GM12891 (cell line): ENCODE measurements around the gene GALNT7.

ENCODE experiments used
- DNase-seq: peaks from one replicate; pipeline ENCODE4 v3.0.0; 2011; ENCODE audit warnings: low spot score; ENCODE audit not compliant: insufficient read length
- FAIRE-seq: peaks from 2 replicates; lab custom pipeline; 2011; peaks lifted over from hg19 to GRCh38; lab: Jason Lieb, UNC
- PAX5 ChIP-seq: IDR thresholded peaks from 2 replicates; pipeline ENCODE4 v1.6.1; 2011; ENCODE audit warnings: low read length, moderate library complexity, mild to moderate bottlenecking; ENCODE audit not compliant: insufficient read depth, severe bottlenecking
- POLR2A ChIP-seq: IDR thresholded peaks from 2 replicates; pipeline ENCODE4 v1.6.1; 2011; ENCODE audit warnings: low read depth, low read length, control low read depth
- POLR2AphosphoS5 ChIP-seq: IDR thresholded peaks from 2 replicates; pipeline ENCODE4 v1.6.1; 2011; ENCODE audit warnings: low read depth, low read length, control low read depth
- POU2F2 ChIP-seq: IDR thresholded peaks from 2 replicates; pipeline ENCODE4 v1.6.1; 2011; ENCODE audit warnings: low read depth, mild to moderate bottlenecking, control low read depth, low read length, moderate library complexity
- SPI1 ChIP-seq: IDR thresholded peaks from 2 replicates; pipeline ENCODE4 v1.6.1; 2011; ENCODE audit warnings: low read depth, low read length, control low read depth
- TAF1 ChIP-seq: IDR thresholded peaks from 2 replicates; pipeline ENCODE4 v1.6.1; 2011; ENCODE audit warnings: low read depth, low read length, control low read depth

Gene GALNT7

DNA sequence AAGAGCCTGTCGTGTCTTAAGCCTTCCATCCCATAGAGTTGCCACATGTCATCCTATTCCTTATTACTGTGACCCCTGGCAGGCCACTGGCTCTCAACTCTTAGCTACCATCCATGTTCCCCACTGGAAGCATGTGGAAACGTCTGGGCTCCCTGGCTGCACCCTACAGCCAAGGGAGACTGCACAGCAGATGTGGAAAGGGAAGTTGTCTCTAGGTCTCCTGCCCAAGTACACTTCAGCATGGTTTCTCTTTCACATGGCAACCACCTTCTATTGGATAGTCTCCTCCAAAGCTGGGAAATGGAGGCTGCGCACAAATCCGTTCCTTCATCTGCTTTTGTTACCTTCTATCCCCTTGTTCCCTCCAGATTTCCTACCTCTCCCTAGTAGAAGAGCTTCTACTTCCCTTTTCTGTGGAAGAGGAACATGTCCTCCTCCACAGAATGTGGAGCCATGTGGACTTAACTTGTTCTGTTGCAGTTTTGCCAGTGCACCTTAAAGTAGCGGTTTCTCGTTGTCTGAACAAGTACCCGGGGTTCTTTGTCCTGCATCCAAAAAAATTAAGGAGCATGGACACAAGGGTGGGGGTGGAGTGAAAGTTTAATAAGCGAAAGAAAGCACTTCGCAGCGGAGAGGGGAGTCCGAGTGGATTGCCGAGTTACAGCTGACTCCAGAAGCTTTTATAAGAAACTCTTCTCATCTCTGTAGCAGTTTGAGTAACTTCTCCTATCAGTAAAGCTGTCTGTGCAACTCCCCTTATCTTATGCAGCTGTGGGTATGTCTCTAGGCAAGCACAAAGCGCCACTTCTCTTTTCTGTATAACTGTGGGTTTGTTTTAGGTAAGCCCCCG lies 113.0 kb downstream of the GALNT7 start:
- TF ChIP-seq SPI1 (peak; percentile 85), POU2F2 (no peak), TAF1 (no peak), POLR2A (no peak)
- FAIRE-seq: peak; percentile 76

DNA sequence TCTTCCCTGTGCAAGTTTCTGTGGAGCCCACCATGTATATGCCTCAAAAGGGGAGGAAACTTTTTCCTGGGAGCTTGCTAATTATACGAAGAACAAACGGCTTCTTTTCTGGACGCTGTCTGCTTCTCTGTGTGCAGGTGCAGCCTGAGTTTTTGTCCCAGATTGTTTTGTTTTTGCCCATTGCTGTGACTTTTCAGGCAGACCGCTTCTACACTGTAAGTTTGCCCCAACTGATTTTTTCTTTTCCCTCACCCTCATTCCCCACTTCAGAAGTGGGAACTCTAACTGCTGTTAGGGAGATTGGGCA lies 113.6 kb downstream of the GALNT7 start:
- FAIRE-seq (peak; percentile 9), DNase-seq (no peak)
- no peak for TF ChIP-seq POU2F2
- TF ChIP-seq PAX5: no peak
- no peak for TF ChIP-seq POLR2AphosphoS5
- TF ChIP-seq POLR2A: no peak
- TF ChIP-seq TAF1: no peak
- no peak for TF ChIP-seq SPI1

More for the DNA sequence above, 113.0 kb downstream of the GALNT7 start:
- DNase-seq: no peak

DNA sequence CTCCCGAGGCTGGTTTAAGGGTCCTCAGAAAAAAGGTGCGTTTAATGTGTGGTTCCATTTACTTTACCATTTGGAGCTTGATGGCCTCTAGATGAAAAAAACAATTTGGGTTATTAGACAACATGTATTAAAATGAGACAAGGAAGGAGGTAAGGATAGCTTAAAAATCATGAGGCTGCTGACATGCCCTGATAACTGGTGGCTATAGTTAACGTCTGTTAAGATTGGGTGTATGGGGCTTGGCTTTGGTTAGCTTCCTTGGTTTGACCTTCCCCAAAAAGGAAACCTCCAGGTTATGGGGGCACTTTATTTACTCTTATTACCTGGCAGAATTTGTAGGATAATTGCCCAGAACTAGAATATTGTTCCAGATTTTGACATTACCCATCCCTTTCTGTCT lies 114.0 kb downstream of the GALNT7 start:
- DNase-seq (no peak), FAIRE-seq (peak; percentile 71)
- no peak for TF ChIP-seq POLR2A

DNA sequence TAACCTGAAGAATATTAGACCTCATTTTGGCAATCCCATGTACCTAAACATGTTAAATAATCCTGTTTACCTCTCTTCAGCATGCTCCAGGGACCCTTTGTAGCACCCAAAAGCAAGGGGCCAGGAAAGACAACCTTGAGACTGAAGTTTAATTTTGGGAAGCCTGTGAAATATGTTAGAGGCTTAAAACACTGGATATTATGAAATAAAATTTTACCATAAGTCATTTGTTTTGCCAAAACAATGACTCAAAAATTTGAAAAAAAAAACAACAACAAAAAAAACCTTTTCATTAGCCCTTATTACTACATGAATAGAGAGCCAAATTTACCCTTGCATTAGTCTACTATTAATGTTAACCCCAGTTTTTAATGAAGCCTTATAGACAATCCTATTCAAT lies 115.9 kb downstream of the GALNT7 start:
- DNase-seq (no peak), FAIRE-seq (no peak)
- no peak for TF ChIP-seq SPI1
- TF ChIP-seq POU2F2: no peak
- TF ChIP-seq PAX5: no peak
- no peak for TF ChIP-seq TAF1
- no peak for TF ChIP-seq POLR2A
- no peak for TF ChIP-seq POLR2AphosphoS5

- FAIRE-seq (no peak), DNase-seq (no peak)
- TF ChIP-seq POLR2A: no peak
- TF ChIP-seq TAF1: no peak
- no peak for TF ChIP-seq SPI1
- no peak for TF ChIP-seq POU2F2
- TF ChIP-seq PAX5: no peak
- no peak for TF ChIP-seq POLR2AphosphoS5
Measured at GRCh38 chr4:173287486-173287885, 118.9 kb downstream of the GALNT7 start.

DNA sequence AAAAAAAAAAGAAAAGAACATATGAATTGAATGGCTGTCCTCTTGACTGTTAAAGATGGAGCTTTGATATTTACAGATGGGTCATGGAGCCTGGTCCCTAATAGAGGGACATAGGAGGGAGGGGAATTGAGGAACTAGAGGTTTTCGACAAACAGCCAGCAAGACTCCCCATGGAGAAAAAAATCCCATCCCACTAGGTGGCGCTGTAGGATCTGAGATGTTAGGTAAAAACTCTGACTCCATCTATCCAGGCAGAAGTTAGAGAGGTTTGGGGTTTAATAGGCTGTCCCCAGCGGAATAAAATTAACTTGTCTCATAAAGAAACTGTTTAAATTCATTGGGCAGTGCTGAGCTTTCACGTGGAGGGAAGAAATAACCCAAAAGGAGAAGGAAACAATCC lies 119.7 kb downstream of the GALNT7 start:
- no peak for FAIRE-seq
- no peak for TF ChIP-seq TAF1
- TF ChIP-seq PAX5: no peak
- no peak for TF ChIP-seq POLR2A
- no peak for TF ChIP-seq POU2F2
- TF ChIP-seq SPI1: no peak
- no peak for TF ChIP-seq POLR2AphosphoS5
- no peak for DNase-seq

DNA sequence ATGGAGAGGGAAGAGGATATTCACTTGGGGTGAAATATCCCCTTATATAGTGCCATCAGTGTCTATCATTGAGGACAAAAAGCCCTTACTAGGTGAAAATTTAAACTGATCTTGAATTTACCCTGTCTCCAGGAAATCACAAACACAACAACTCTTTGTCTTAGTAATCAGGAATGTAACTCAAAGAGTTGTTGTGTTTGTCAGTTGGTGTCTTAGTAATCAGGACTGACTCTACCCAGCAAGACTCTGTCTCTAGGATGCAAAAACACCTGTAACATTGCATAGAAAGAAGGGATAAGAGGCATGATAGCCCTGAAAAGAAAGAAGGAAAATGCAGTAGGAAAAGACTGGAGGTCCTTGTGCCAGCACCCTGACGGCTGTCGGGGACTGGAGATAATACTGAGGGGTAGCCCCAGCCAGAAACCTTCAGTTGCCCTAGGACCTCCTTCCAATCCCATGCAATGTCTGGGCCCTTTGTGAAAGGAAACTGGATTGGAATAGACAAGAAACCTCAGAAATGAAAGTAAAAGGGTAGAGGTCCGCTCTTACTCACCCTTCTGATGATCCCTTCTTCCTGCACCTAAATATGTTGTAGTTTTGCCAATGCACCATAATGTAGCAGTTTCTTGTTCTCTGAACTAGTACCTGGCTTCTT lies 120.2 kb downstream of the GALNT7 start:
- TF ChIP-seq TAF1 (no peak), SPI1 (no peak), POLR2A (no peak), POLR2AphosphoS5 (no peak), PAX5 (no peak), POU2F2 (no peak)
- DNase-seq: no peak

DNA sequence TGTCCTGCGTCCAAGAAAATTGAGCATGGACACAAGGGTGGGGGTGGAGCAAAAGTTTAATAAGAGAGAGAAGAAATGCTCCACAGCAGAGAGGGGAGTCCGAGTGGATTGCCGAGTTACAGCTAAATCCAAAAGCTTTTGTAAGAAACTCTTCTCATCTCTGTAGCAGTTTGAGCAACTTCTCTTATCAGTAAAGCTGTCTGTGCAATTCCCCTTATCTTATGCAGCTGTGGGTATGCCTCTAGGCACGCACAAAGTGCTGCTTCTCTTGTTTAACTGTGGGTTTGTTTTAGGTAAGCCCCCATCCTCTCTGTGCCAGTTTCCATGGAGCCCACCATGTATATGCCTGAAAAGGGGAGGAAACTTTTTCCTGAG lies 120.7 kb downstream of the GALNT7 start:
- TF ChIP-seq POU2F2: no peak
- TF ChIP-seq TAF1: no peak
- no peak for TF ChIP-seq POLR2AphosphoS5
- no peak for TF ChIP-seq SPI1
- TF ChIP-seq POLR2A: no peak
- TF ChIP-seq PAX5: no peak
- DNase-seq: no peak
- FAIRE-seq: no peak

More for the DNA sequence above, 120.2 kb downstream of the GALNT7 start:
- FAIRE-seq: peak; percentile 38

GRCh38 chr4:173291899-173292298 lies 123.3 kb downstream of the GALNT7 start:
- FAIRE-seq (no peak), DNase-seq (no peak)
- TF ChIP-seq POLR2AphosphoS5 (no peak), POLR2A (no peak), SPI1 (no peak)

DNA sequence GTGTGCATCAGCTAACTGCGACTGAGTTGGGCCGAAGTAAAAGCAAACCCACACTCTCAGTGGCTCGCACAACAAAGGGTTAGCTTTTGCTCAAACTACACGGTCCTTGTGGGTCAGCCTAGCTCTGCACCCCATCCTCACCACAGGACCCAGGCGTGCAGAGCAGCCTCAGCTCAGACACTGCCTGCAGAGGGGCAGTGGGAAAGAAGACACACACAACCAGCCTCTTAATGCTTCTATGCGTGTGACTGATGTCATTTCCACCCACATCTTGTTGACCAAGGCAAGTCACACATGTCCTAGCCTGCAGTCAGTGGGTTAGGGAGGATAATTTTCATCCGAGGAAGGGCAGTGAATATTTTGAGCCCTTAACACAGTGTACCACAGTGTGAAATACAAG lies 125.1 kb downstream of the GALNT7 start:
- FAIRE-seq (peak; percentile 71), DNase-seq (no peak)
- TF ChIP-seq TAF1: no peak

DNA sequence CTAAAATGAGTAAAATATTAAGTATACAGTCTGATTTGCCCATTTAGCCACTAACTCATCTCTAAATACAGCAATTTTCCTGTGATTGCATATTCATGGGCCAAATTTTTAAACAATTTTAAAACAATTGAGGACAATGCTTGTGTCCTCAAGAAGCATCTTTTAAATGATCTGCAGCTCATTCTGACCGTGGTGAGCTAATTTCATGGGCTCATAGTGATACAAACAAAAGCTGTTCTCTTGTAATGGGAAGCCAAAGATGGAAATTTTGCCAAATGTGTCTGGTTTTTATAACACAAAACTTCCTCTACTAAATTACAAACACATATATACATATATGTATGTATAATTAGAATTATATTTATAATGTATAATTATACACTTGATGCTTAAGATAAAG lies 125.8 kb downstream of the GALNT7 start:
- no peak for FAIRE-seq
- no peak for TF ChIP-seq PAX5
- TF ChIP-seq POLR2AphosphoS5: no peak
- TF ChIP-seq TAF1: no peak
- TF ChIP-seq SPI1: no peak
- TF ChIP-seq POU2F2: no peak
- TF ChIP-seq POLR2A: no peak
- no peak for DNase-seq
